Measurements from ENCODE around the gene DLX1.

DNA sequence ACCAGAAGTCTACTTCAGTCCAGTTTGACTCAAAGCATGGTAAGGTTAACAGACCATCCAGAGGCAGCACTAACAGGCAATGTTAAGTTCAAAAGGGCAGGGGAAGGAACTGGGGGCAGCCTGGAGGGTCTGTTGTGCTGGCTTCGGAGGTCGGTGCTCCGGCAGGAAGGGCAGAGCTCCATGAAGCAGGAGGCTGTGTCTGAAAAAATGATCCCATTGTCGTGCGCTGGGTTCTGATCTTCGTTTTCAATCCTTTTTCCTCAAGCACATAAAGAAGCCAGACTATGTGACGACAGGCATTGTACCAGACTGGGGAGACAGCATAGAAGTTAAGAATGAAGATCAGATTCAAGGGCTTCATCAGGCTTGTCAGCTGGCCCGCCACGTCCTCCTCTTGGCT, 21.9 kb upstream of the DLX1 start:
- TF ChIP-seq, protein P1, sequence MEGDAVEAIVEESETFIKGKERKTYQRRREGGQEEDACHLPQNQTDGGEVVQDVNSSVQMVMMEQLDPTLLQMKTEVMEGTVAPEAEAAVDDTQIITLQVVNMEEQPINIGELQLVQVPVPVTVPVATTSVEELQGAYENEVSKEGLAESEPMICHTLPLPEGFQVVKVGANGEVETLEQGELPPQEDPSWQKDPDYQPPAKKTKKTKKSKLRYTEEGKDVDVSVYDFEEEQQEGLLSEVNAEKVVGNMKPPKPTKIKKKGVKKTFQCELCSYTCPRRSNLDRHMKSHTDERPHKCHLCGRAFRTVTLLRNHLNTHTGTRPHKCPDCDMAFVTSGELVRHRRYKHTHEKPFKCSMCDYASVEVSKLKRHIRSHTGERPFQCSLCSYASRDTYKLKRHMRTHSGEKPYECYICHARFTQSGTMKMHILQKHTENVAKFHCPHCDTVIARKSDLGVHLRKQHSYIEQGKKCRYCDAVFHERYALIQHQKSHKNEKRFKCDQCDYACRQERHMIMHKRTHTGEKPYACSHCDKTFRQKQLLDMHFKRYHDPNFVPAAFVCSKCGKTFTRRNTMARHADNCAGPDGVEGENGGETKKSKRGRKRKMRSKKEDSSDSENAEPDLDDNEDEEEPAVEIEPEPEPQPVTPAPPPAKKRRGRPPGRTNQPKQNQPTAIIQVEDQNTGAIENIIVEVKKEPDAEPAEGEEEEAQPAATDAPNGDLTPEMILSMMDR (IDR thresholded peaks at IDR 0.05), result no peak
- TF ChIP-seq POLR2A (IDR thresholded peaks at IDR 0.05), result no peak

Data from uterus (tissue), 2 donors.